MG63 (cell line): Measurements from ENCODE around the gene FOXJ2. TPM values are rescaled to one million over a fixed set of nuclear protein-coding genes. Genes with fewer than 3 reads are reported as not detected.
A peak's percentile ranks its signal among the peaks of the same experiment; 100 is the strongest.
"Not testable (repeated sequence)": the region's sequence is repeated elsewhere in the genome, so short reads cannot be mapped to it uniquely, and the experiment has no call there.

Experiments used
- DNase-seq: peaks from one replicate; pipeline ENCODE4 v3.0.0-alpha.2; 2020
- H3K27me3 ChIP-seq: fragments of 250-450 bp; sonication (Bioruptor Pico); 2 replicates; pipeline ENCODE4 v1.5.1; 2020; ENCODE audit warnings: mild to moderate bottlenecking, moderate library complexity
- H3K36me3 ChIP-seq: fragments of 250-450 bp; sonication (Bioruptor Pico); 2 replicates; pipeline ENCODE4 v1.5.1; 2020; ENCODE audit warnings: mild to moderate bottlenecking, moderate library complexity
- H3K4me3 ChIP-seq: fragments of 250-450 bp; sonication (Bioruptor Pico); 2 replicates; pipeline ENCODE4 v1.5.1; 2020; ENCODE audit warnings: mild to moderate bottlenecking, moderate library complexity
- H3K9me3 ChIP-seq: fragments of 250-450 bp; sonication (Bioruptor Pico); 2 replicates; pipeline ENCODE4 v1.5.1; 2020; ENCODE audit warnings: mild to moderate bottlenecking, moderate library complexity
- total RNA-seq: library from RNA; depleted of rRNA; stranded (reverse); fragments of >200 nt; shearing (Covaris generic); gene quantifications from 2 replicates; pipeline ENCODE4 v1.2.3, GENCODE V29; 2014; ENCODE audit warnings: low replicate concordance; rRNA removed

The FOXJ2 gene
- total RNA-seq, 1 experiment from 2014 or later, result 5.9 TPM

DNA sequence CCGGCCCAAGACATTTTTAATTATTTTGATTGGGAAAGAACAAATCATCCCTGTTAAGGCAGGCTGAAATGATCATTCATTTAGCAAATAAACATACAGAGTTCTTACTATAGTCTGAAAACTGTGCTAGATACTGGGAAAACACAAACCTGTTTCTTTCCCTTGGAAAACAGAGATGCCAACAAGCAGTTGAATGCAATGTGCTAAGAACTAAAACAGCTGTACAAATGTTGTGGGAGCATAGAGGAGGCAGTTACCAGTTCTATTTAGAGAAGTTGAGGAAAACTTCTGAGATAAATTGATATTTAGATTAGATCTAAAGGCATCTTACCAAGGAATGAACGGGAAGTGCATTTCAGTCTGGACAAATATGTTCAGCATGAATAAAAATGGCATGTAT is 46.4 kb downstream of the FOXJ2 start:
- Histone ChIP-seq H3K4me3 (no peak overlapping the region), H3K27me3 (no peaks in the 10 kb centered on the region), H3K36me3 (no peaks in the 10 kb centered on the region), H3K9me3 (no peaks in the 10 kb centered on the region)
- no peak for DNase-seq

- Histone ChIP-seq H3K36me3 (0 out of 2 replicates have a peak, but pooled peaks cover 3% of the 10 kb centered on the region), H3K27me3 (no peaks in the 10 kb centered on the region), H3K4me3 (no peak overlapping the region), H3K9me3 (no peaks in the 10 kb centered on the region)
- DNase-seq, result no peak
Observed at GRCh38 chr12:8080120-8080519, 47.6 kb downstream of the FOXJ2 start.

DNA sequence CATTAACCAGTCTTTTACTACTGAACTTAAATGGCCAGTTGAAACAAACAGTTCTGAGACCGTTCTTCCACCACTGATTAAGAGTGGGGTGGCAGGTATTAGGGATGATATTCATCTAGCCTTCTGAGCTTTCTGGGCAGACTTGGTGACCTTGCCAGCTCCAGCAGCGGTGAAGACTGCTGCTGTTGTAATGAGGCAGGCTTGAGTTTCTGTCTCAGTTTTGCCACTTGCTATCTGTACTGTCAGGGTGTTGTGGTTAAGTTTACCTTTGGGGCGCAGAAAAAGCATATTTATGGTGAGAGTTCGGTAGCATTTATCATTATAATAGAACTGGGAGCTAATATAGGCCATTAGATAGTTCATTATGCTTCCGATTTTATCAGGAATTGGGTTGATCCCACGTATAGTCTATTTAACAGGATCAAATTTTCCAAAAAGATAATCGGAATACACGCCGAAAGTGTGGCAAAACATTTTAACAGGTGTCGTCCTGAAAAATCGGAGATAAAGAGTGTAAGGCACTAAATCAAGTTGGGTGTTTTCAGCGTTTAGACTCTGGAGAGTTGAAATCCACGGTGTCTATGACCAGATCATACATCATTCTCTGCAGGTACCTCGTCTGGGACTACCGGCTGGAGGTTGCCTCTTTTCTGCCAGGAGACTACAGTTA is 48.9 kb downstream of the FOXJ2 start:
- Histone ChIP-seq H3K9me3 (no peaks in the 10 kb centered on the region), H3K27me3 (no peaks in the 10 kb centered on the region), H3K36me3 (peaks cover 8% of the 10 kb centered on the region; the same call in 1 of the 2 replicates), H3K4me3 (peak overlapping the region; percentile 69)
- no peak for DNase-seq

DNA sequence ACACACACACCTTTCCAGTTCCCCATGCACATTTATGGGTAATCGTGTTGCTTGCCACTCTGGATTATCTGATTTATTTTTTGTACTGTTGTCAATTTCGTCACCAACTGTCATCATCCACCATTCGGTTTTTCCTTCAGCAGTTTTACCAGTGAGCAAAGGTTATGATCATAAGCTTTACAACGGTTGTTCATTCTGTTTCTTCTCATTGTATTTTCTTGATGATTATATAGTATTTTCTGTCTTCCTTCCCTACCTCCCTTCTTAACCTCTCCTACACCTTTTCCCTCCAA is 50.2 kb downstream of the FOXJ2 start:
- no peaks in the 10 kb centered on the region for H3K27me3 ChIP-seq
- peaks cover 8% of the 10 kb centered on the region; the same call in 1 of the 2 replicates for H3K36me3 ChIP-seq
- peak overlapping the region; percentile 69 for H3K4me3 ChIP-seq
- no peak for DNase-seq
- no peaks in the 10 kb centered on the region for H3K9me3 ChIP-seq

- not testable (repeated sequence) for DNase-seq, H3K4me3 ChIP-seq, H3K9me3 ChIP-seq, H3K36me3 ChIP-seq, H3K27me3 ChIP-seq
Observed at GRCh38 chr12:8084351-8084750, 51.8 kb downstream of the FOXJ2 start.

DNA sequence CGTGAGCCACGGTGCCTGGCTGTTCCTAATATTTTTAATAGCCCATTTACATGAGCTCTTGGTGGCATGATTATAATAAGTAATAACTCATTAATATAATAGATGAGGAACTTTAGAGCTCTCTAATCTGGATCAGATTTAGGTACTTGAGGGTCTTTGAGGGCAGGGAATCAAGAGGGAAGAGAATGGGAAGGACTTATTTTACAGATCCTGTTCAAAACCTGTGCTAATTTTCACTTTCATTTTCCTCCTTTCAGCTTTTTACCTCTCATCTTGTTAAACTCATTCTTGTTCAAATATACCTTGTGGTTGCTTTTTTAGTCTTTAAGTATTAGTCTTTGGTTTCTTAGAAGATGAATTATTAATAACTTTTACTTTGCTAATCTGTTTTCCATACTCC is 55.1 kb downstream of the FOXJ2 start:
- no peak for DNase-seq
- Histone ChIP-seq H3K9me3 (no peaks in the 10 kb centered on the region), H3K36me3 (peaks cover 35% of the 10 kb centered on the region), H3K27me3 (no peaks in the 10 kb centered on the region), H3K4me3 (no peak overlapping the region)

GRCh38 chr12:8088574-8088973 is 56.1 kb downstream of the FOXJ2 start:
- H3K4me3 ChIP-seq, result no peak overlapping the region
- no peaks in the 10 kb centered on the region for H3K9me3 ChIP-seq
- H3K27me3 ChIP-seq, result no peaks in the 10 kb centered on the region
- no peak for DNase-seq
- H3K36me3 ChIP-seq, result peaks cover 44% of the 10 kb centered on the region

GRCh38 chr12:8089277-8089676 is 56.8 kb downstream of the FOXJ2 start:
- H3K27me3 ChIP-seq, H3K9me3 ChIP-seq, H3K4me3 ChIP-seq, DNase-seq: not testable (repeated sequence)
- H3K36me3 ChIP-seq, result peaks cover 51% of the 10 kb centered on the region

DNA sequence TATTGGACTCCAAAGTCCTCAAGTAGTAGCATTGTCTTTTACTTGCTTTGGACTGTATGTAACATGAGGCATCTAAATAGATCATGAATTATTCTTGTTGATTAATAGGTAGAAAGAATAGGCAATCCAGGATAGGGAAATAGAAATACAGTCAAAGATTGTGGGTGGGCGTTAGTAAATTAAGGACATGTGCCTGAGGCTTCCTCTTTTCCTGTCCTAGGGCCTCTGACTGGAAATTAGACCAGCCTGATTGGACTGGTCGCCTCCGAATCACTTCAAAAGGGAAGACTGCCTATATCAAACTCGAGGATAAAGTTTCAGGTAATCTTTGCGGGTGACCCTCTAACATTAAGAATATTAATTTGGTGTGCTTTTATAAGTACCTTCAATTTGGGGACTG is 57.2 kb downstream of the FOXJ2 start:
- Histone ChIP-seq H3K27me3 (no peaks in the 10 kb centered on the region), H3K4me3 (no peak overlapping the region), H3K9me3 (no peaks in the 10 kb centered on the region), H3K36me3 (peaks cover 52% of the 10 kb centered on the region)
- no peak for DNase-seq

DNA sequence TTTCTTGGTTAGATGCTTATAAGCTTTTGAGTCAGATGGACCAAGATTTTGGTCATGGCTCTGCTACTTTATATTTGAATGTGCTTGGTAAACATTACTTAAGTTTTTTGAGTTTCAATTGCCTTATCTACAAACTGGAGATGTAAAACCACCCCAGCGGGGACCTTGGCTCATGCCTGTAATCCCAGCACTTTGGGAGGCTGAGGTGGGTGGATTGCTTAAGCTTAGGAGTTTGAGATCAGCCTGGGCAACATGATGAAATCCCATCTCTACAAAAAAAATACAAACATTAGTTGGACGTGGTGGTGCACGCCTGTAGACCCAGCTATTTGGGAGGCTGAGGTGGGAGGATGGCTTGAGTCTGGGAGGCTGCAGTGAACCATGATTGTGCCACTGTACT is 60.8 kb downstream of the FOXJ2 start:
- Histone ChIP-seq H3K4me3 (no peak overlapping the region), H3K9me3 (no peaks in the 10 kb centered on the region), H3K27me3 (no peaks in the 10 kb centered on the region), H3K36me3 (peaks cover 59% of the 10 kb centered on the region)
- no peak for DNase-seq

DNA sequence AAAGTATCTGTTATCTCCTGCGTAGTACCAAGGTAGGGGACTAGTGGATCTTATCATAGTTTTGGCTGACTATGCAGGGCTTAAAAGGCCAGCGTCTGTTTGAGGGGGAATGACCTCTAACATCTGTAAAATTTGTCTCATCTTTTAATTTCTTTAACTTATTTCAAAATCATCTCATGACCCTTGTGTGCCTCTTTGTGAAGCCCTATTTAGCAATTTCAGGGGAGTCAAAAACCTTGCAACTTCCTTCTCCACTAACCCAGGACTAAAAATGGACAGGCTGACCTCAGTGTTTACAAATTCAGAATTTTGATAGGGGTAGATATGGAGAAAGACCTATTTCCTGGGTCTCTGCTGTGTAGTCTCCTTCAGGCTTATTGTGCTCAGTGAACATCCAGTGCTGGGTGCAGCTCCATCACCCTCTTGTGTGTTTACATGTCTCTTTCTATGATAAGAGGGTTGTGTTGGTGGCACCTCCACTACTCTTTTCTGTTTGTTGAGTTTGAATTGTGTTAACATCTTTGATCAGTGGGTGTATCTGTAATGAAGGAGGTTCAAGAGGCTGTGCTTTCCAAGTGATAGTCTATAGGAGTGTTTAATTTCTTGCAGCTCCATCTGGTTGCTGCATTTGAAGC is 63.9 kb downstream of the FOXJ2 start:
- H3K27me3 ChIP-seq, result no peaks in the 10 kb centered on the region
- no peaks in the 10 kb centered on the region for H3K9me3 ChIP-seq
- peaks cover 44% of the 10 kb centered on the region for H3K36me3 ChIP-seq
- no peak for DNase-seq
- no peak overlapping the region for H3K4me3 ChIP-seq

GRCh38 chr12:8099235-8099634 is 66.7 kb downstream of the FOXJ2 start:
- Histone ChIP-seq H3K9me3 (no peaks in the 10 kb centered on the region), H3K27me3 (no peaks in the 10 kb centered on the region), H3K36me3 (peaks cover 16% of the 10 kb centered on the region), H3K4me3 (no peak overlapping the region)
- DNase-seq, result no peak

Other genes with a start within 250 kb of the FOXJ2 start
- not detected in 2 replicates for gene NANOG, start 243.3 kb upstream of the FOXJ2 start, total RNA-seq
- gene SLC2A14, start 159.8 kb upstream of the FOXJ2 start, total RNA-seq, result not detected in 2 replicates
- gene SLC2A3, start 96.5 kb upstream of the FOXJ2 start, total RNA-seq, result 0.72 and 2.1 TPM in 2 replicates
- not detected in 2 replicates for gene C3AR1, start 33.6 kb downstream of the FOXJ2 start, total RNA-seq
- gene NECAP1, start 49.6 kb downstream of the FOXJ2 start, total RNA-seq, result 24.7 and 48.5 TPM in 2 replicates
- gene CLEC4A, start 90.9 kb downstream of the FOXJ2 start, total RNA-seq, result not detected in 2 replicates
- gene ZNF705A, start 124.3 kb downstream of the FOXJ2 start, total RNA-seq, result not detected in 2 replicates
- gene FAM90A1, start 194.9 kb downstream of the FOXJ2 start, total RNA-seq, result 0.07 and 0.43 TPM in 2 replicates